Stimulated activated CD4-positive, alpha-beta T cell treated with anti-CD3 and anti-CD28 coated beads, Interleukin-2, amount 100 ng/mL, for 4 hours (primary cell): ENCODE measurements around the gene IRX5.

Experiments used
- DNase-seq: peaks from one replicate; pipeline ENCODE4 v3.0.0-alpha.2; 2020; ENCODE audit warnings: low read depth

IRX5 gene

DNA sequence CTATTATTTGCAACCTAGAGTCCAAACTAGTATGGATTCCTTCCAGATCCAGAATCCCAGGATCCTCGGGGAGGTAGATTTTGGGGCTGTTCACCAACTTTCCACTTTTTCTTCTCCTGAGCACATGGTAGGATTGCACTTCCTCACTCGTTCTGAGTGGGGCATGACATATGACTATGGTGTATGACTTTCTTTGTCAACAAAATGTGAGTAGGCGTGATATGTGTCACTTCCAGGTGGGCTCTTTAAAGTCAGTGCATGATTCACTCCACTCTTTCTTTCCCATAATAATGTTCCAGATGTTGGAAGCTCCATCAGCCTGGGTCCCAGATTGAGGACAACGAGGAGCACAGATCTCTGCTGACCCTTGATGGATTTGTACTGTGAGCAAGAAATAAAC, 21.5 kb downstream of the IRX5 start:
- no peak for DNase-seq

- no peak for DNase-seq
Observed at GRCh38 chr16:54953461-54953860, 22.8 kb downstream of the IRX5 start.

DNA sequence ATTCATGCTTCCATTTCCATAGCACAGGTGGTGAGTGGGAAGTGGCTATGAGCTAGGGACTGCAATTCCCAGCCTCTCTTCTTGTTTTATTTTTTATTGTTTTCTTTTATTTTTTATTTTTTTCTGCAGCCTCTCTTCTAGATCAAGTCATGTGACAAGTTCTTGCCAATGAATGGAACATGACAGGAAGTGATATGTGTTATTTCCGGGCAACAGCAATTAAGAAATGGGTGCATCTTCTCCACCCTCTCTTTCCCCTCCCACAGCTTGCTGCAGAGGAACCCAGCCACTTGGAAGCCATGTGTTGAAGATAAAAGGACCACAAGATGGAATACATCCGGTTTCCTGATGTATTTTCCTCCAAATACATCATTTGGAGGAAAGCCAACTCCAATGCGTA, 23.6 kb downstream of the IRX5 start:
- no peak for DNase-seq

- no peak for DNase-seq
Observed at GRCh38 chr16:54955757-54956156, 25.1 kb downstream of the IRX5 start.

DNA sequence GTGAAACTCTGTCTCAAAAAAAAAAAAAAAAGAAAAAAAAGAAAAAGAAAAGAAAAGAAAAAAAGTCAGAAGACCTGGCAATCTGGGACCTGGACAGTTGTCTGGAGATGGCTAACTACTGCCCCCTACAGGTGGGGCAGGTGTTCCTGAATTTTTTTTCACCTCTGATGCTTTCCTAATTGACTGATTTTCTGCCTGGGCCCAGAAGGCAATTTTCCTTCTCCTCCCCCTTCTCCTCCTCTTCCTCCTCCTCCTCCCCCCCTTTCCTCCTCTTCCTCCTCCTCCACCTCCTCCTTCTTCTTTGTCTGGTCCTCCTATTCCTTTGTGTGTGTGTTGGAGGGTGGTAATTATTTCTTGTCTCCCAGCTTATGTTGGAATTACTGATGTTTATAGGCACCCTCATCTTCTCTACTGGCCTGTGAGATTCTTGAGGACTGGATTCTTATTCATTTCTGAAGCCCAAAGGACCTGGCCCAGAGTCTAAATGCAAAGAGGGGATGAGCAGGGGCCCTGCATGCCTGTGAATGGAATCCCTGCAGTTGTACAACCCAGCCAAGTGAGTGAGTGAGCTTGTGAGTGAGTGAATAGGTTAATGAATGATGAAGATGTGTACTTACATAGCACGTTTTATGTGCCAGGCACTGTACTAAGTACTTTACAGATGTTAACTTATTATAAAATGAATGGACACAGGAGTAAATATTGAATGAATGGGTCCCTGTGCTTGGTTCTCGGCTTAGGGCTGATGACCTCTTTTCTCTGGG, 26.9 kb downstream of the IRX5 start:
- DNase-seq: no peak

DNA sequence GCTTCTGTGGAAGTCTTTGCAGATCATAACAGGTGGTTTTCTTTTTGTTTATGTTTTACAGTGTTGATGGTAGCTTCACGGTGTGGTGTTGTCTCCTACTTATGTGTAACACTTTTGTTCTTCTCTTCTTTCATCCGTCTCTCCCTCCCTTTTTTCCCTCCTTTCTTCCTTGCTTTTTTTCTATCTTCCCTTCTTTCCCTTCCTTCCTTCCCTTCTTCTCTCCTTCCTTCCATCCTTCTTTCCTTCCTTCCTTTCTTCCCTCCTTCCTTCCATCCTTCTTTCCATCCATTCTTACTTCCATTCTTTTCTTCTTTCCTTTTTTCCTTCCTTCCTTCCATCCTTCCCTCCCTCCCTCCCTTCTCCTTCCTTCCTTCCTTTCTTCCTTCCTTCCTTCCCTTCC, 31.4 kb downstream of the IRX5 start:
- DNase-seq: no peak

DNA sequence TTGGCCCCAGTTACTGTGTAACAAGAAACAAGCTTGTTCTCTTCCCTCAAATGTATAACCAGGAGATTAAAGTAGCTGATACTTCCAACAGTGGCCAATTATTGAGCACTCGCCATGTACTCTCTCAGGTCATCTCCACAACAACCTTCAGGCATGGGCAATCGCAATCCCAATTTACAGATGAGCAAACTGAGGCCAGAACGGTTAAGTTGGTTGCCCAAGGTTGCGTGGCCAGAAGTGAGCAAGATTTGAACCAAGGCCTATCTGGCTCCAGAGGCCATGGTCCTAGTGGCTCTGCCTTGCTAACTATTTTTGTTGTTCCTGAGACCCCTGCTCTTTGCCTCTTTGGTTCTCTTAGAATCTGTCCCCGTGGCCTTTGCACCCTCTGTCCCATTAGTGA, 33.6 kb downstream of the IRX5 start:
- DNase-seq: no peak

- no peak for DNase-seq
Observed at GRCh38 chr16:54965464-54965863, 34.8 kb downstream of the IRX5 start.

GRCh38 chr16:54968011-54968410, 37.3 kb downstream of the IRX5 start:
- DNase-seq: no peak

- no peak for DNase-seq
Observed at GRCh38 chr16:54968784-54969183, 38.1 kb downstream of the IRX5 start.

GRCh38 chr16:54970016-54970415, 39.4 kb downstream of the IRX5 start:
- DNase-seq: no peak

DNA sequence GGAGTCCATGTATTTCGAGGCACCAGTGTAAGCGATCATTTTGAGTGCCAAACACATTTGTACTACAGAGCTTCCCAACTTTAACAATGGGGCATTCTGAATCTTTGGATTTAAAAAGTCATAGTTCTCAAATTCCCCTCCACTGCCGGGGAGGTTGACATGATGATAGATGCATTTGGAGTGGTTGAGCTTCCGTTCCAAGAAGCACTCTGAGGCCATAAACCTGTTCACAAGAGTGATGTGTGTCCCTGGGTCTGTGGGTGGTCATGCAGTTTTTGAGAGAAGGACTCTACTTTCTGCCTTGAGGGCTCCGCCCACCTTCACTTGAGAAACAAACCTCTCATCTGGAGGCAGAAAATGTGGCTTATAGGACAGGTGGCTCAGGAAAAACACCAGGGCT, 43.7 kb downstream of the IRX5 start:
- DNase-seq: no peak

- no peak for DNase-seq
Observed at GRCh38 chr16:54976651-54977200, 46.1 kb downstream of the IRX5 start.

DNA sequence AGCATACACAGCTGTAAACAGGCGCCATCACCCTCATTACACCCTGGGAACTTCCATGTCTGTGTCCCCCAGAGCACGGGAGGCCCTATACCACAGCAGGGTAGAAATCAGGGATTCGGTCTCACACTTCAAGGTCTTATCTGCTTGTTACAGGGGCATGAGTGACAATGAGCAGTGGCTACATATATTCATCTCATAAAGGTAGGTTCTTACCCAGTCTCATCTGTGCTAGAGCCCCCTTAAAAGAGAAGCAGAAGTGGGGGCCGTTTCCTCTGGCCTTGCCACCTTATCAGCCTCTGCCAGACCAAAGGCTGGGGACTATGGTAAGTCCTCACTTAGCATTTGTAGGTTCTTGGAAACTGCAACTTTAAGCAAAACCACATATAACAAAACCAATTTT, 46.5 kb downstream of the IRX5 start:
- DNase-seq: no peak

GRCh38 chr16:54980821-54981220, 50.2 kb downstream of the IRX5 start:
- no peak for DNase-seq
